ENCODE measurements around the gene BFSP2.

- TF ChIP-seq POLR2A (IDR thresholded peaks at IDR 0.05) (no peak), CTCF (IDR thresholded peaks at IDR 0.05) (no peak)
Measured at GRCh38 chr3:133408366-133408765, 8.5 kb downstream of the BFSP2 start.
